HG02852 (cell line): ENCODE measurements around the gene SLC35G1.
A peak's percentile ranks its signal among the peaks of the same experiment; 100 is the strongest.

Experiments used
- ATAC-seq: cut with Tn5 transposase; IDR thresholded peaks from one replicate; pipeline ENCODE4 v1.9.1; 2021; ENCODE audit warnings: mild to moderate bottlenecking, moderate library complexity; ENCODE audit not compliant: unreplicated experiment

The SLC35G1 gene, protein sequence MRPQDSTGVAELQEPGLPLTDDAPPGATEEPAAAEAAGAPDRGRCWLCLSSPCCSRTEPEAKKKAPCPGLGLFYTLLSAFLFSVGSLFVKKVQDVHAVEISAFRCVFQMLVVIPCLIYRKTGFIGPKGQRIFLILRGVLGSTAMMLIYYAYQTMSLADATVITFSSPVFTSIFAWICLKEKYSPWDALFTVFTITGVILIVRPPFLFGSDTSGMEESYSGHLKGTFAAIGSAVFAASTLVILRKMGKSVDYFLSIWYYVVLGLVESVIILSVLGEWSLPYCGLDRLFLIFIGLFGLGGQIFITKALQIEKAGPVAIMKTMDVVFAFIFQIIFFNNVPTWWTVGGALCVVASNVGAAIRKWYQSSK

DNA sequence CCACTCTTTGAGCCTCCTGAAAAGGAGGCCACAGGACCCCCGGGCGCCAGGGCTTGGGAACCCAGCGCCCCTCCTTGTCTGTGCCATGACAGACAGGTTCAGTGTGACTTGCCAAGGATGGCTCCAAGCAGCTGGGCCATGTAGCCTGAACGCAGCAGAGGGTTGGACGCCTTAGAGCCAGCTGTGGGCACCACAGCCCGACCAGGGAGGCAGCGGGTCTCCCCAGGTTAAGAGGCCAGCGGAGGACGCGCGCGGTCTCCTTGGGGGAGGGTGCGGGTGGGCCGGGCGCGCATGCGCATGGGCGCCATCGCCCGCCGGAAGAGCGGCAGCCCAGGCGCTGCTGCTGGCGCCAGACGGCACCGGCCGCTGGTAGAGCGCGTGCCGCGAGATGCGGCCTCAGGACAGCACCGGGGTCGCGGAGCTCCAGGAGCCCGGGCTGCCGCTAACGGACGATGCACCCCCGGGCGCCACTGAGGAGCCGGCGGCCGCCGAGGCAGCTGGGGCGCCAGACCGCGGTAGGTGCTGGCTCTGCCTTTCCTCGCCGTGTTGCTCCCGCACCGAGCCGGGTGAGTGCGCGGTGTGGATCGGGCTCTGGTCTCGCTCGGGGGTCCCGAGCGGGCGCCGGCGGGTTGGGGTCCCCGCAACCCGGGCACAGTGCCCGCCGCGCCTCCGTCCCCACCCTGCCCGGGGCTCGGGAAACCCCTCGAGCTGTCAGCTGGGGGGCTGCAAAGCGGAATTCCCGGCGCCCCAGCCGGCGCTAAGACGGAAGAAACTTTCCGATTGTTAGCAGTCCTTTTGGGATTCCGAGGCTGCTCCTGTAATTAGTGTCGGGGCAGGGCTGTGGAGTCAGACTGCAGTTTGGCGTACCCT lies at the start of gene SLC35G1:
SLC35G1 (plus strand) TSS at position 333 of the 870 bp plus-strand sequence; CDS start at position 389, 56 bp downstream.
- ATAC-seq = peak; percentile 91

GRCh38 chr10:93844979-93845626 lies 48.7 kb upstream of the SLC35G1 start:
- no peak for ATAC-seq

DNA sequence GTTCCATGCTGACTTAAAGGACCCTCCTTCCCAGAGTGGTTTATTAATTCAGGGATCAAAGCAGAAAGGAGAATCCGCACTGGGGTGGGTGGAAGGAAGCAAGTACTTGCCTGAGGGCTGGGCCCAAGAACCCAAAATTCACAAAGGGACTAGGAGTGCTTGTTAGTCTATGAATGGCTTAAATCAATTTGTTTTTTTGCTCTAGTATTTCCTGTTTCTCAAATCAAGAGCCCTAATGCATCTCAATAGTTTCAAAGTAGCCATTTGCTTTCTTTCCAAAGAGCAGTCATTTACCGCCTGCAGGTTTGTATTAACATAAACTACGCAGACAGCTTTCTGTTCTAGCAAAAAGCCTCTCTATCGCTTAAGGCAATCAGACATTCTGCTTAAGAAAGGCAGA lies 44.2 kb upstream of the SLC35G1 start:
- ATAC-seq = no peak

DNA sequence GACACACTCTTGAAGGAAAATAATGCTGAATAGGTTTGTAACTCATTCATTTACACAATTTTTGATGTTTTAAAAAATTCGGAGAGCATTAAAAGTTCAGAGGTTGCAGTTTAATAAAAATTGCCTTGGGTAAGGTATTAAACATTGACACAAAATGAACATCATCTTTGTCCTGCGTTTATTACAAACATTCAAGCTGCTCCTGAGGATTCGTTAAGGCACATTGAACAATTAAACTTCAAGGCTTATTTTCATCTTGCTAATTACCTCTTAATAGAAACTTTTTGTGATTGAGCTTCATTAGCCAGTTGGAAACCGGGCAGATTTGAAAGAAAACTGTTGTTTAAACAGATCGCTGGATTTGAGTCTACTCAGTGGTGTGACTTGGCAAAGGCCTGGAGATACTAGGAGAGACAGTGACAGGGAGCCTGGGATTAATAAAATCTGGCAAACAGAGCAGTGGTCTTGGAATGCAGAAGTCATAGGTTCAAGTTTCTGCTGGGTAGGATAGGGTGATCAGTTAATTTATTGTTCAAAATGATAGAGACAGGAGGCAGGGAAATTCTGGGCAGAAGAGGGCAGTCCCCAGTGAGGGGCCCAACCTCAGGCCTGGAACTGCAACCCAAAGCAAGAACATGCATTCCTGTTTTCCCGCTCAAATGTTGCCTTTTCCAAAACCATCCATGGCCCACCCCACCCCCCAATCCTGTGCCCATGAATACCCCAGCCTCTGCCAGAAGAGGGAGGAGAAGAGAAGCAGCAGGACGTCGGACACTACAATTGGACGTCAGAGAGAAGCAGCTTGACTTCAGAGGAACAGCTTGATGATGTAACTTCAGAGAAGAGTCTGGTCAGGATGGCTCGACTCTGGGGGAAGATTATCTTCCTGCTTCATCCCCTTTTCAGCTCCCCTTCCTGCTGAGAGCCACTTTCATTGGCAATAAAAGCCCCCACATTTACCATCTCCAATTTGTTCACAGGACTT lies 43.5 kb upstream of the SLC35G1 start:
- no peak for ATAC-seq

- peak; percentile 57 for ATAC-seq
Observed at GRCh38 chr10:93851169-93851568, 42.6 kb upstream of the SLC35G1 start.

GRCh38 chr10:93852476-93853095 lies 41.2 kb upstream of the SLC35G1 start:
- ATAC-seq = no peak

DNA sequence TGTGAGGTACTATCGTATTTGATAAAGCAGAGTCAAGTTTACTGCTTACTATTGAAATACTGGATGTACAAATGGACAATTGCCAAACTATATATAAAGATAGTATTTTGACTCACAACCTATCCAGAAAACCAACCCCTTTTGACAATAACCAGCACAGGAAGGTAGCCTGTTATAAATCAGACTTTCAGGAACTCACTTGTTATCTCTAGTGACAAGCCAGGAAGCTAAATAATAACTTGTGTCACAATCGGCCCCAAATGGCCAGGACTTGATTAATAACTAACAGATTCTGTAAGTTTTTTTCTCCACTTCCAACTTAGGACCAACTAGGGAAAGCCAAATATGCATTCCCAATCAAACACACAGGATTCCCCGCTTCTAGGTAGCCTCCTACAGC lies 38.8 kb upstream of the SLC35G1 start:
- no peak for ATAC-seq

- no peak for ATAC-seq
Observed at GRCh38 chr10:93856349-93857145, 37.2 kb upstream of the SLC35G1 start.

DNA sequence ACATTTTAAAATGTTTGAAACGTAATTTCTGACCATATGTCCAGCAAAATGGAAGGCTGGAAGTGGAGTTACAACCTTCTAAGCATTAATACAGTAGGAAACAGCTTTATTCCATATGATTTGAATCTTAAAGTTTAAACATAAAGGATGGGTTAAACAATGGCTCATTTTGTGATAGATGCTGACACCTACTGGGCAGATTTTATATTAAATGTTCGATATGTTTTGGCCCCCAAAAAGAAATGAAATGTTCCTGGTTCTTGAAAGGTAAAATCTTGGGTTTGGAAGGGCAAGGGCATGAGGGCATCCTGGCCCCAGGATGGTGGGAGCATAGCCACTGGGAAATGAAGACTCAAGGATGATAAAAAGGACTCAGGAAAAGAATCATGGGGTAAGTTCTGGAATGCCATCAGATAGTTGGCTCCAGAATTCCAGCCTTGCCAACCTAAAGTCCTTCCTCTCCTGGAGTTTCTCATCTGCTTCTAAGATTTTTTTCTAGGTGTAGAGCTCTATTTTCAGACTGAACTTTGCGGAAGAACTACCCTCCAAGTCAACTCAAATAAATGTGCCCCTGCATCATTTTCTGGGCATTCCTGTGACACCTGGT lies 34.6 kb upstream of the SLC35G1 start:
- ATAC-seq = no peak

DNA sequence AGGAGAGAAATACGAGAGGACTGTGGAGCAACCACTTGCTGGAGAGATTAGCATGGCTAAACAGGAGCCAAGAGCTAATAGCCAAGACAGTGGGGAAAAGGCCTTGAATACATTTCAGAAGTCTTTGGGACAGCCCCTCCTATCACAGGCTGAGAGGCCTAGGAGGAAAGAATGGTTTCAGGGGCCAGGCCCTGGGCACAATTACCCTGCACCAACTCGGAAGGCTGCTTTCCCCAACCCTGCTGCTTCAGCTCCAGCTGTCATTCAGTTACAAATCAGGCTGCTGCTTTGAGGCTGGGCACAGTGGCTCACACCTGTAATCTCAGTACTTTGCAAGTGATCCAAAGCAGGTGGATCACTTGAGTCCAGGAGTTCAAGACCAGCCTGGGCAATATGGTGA lies 32.0 kb upstream of the SLC35G1 start:
- ATAC-seq = no peak

DNA sequence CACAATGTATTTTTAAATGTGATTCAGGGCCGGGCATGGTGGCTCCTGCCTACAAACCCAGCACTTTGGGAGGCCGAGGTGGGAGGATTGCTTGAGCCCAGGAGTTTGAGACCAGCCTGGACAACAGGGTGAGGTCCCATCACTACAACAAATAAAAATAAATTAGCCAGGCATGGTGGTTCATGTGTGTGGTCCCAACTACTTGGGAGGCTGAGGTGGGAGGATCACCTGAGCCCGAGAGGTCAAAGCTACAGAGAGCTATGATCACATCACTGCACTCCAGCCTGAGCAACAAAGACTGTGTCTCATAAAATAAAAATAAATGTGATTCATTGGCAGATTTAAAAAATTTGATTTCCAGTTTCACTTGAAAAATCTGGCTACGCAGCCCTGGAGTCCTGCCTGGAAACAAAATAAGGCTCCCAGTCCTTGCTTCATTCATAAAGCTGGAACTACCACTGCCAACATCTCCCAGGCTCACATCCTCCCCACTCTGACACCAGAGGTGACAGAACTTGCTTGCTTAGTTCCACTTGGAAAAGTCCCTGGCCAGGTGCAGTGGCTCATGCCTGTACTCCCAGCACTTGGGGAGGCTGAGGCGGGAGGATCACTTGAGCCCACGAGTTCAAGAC lies 27.9 kb upstream of the SLC35G1 start:
- ATAC-seq = no peak

- no peak for ATAC-seq
Observed at GRCh38 chr10:93867525-93867924, 26.3 kb upstream of the SLC35G1 start.

DNA sequence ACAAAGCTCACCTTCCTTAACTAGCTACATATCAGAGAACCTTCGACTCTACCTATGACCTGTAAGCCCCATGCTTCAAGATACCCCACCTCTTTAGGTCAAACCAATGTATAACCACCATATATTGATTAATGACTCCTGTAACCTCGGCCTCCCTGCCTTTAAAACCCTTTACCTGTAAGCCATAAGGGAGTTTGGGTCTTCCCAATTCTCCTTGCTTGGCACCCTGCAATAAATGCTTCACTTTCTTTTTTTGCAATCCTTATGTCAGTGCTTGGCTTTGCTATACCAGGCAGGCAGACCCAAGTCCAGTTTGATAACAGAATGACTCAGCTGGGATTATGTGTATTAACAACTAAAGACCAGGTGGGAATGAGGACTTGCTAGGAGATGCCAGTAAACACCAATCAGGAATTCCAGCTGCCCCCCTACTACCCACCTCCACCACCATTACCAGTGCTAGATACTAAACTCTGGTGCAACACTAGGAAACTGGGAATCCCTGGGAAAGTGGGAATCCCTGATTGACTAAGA lies 22.0 kb upstream of the SLC35G1 start:
- ATAC-seq = no peak

DNA sequence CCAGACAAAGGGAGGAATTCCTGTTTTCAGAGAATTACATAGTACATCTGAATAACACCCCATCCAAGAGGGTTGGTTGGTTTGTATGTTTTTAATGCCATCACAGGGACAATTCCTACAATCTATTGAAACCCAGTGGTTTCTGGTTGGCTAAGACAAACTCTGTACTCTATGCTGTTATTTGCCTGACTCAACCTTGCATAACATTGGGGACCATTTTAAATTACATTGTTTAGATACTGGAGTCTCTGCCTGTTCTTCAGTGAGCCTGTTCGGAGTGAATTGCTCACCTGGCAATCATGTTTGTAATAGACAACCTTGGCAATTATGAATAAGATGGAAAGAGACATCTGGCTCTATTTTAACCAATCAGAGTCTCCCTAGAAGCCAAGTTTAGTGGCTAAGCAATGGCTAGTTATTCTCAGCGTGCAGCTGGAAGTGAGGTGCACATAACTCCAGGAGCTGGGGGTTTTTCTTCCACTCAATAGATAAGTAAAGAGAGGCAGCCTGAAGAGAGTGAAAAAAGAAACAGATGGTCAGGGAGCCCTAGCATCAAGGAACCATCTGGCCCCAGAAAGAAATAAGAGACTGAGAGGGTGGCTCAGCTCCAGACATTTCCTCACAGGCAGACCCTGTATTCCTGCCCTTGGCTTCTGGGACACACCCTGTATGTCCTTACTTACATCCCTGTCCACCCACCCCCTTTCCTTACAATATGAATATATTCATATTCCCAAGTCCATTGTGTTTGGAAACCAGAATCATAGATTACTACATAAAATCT lies 21.2 kb upstream of the SLC35G1 start:
- ATAC-seq = no peak

DNA sequence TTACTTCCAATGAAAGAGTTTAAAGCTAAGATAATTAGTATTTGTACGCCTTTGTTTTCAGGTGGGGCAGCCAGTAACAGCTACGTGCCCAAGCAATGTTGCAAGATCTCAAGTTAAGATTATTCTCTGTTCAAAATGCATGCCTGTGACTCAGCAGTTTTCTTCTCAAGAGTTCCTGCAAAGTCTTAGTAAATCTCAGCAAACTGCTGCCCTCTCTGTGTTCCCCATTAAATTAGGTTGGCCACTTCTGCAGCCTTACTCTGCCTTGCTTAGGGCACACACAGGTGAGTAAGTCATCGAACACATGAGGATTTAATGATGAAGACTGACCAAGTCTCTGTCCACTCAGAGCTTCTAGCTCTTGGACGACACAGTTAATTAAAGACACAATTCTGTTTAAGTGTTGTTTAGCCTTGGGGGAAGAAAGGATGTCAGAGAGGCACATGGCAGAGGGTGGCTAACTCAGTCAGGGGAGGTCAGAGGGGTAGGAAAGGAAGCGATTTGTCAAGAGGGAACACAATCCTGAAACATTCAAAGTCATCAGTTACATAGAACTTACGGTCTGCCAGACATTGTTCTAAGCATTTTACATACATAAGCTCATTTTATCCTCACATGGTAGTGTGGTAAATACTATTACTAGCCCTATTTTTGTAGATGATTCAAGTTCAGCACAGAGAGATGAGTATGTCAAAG lies 20.2 kb upstream of the SLC35G1 start:
- no peak for ATAC-seq

- no peak for ATAC-seq
Observed at GRCh38 chr10:93874309-93875031, 19.3 kb upstream of the SLC35G1 start.
